IMR-90 (cell line): ENCODE data around the gene DEAF1. TPM values are rescaled to one million over a fixed set of nuclear protein-coding genes. Genes with fewer than 3 reads are reported as not detected.

ENCODE experiments used
- ATAC-seq: fragments of 200-7000 bp; cut with Tn5 transposase; 2 replicates; pipeline ENCODE4 v1.9.1; 2020; ENCODE audit warnings: low read depth, mild to moderate bottlenecking, moderate library complexity
- BruUV-seq: library from RNA; stranded (reverse); fragments of 400-500 nt; replicated peaks from 2 replicates; lab custom pipeline; 2021; lab: Mats Ljungman, UMichigan
- CTCF ChIA-PET: fragments of 300-600 bp; formaldehyde crosslinking; extraction: SDS; loops from one replicate; lab custom pipeline; 2021; ENCODE audit warnings: antibody characterized with exemption; lab: Yijun Ruan, JAX
- POLR2A ChIA-PET: fragments of 300-600 bp; sonication (Branson Sonifier 250); formaldehyde crosslinking; loops from one replicate; lab custom pipeline; 2022; ENCODE audit warnings: antibody characterized with exemption; ENCODE audit not compliant: unreplicated experiment; lab: Charles Lee
- DNase-seq: peaks from one replicate; pipeline ENCODE4 v3.0.0; 2013
- H2AFZ ChIP-seq: replicated peaks from 2 replicates; pipeline ENCODE3; 2013; ENCODE audit warnings: low read length, mild to moderate bottlenecking; ENCODE audit not compliant: poor library complexity
- H2AK5ac ChIP-seq: 2 replicates; pipeline ENCODE4 v1.6.1; 2013; ENCODE audit warnings: low read depth, low read length, inconsistent platforms
- H2AK9ac ChIP-seq: replicated peaks from 2 replicates; pipeline ENCODE3; 2013; ENCODE audit warnings: mild to moderate bottlenecking, low read depth, low read length, moderate library complexity; ENCODE audit not compliant: poor library complexity
- H2BK120ac ChIP-seq: 2 replicates; pipeline ENCODE4 v1.6.1; 2013; ENCODE audit warnings: low read depth, low read length, inconsistent platforms
- H2BK15ac ChIP-seq: 3 replicates; pipeline ENCODE4 v1.6.1; 2013; ENCODE audit warnings: low read depth, low read length, inconsistent platforms
- H2BK20ac ChIP-seq: 2 replicates; pipeline ENCODE4 v1.6.1; 2013; ENCODE audit warnings: low read depth, mild to moderate bottlenecking, inconsistent platforms, low read length, moderate library complexity
- H2BK5ac ChIP-seq: 2 replicates; pipeline ENCODE4 v1.6.1; 2013; ENCODE audit warnings: mild to moderate bottlenecking, low read depth, low read length, inconsistent platforms; ENCODE audit not compliant: poor library complexity, severe bottlenecking
- H3K14ac ChIP-seq: replicated peaks from 2 replicates; pipeline ENCODE4 v1.6.1; 2013; ENCODE audit warnings: low read depth, low read length, inconsistent platforms
- H3K18ac ChIP-seq: 2 replicates; pipeline ENCODE4 v1.6.1; 2013; ENCODE audit warnings: low read depth, low read length, control low read depth
- H3K23ac ChIP-seq: 2 replicates; pipeline ENCODE4 v1.6.1; 2013; ENCODE audit warnings: low read depth, low read length, inconsistent platforms
- H3K27ac ChIP-seq: 2 replicates; pipeline ENCODE4 v1.5.1; 2013; ENCODE audit warnings: mild to moderate bottlenecking, control low read depth, low read length; ENCODE audit not compliant: insufficient read depth
- H3K27me3 ChIP-seq: 2 replicates; pipeline ENCODE4 v1.6.1; 2013; ENCODE audit warnings: low read length; ENCODE audit not compliant: control insufficient read depth, insufficient read depth
- H3K36me3 ChIP-seq: 2 replicates; pipeline ENCODE4 v1.6.1; 2013; ENCODE audit warnings: low read length, mixed read lengths; ENCODE audit not compliant: control insufficient read depth, insufficient read depth
- H3K4ac ChIP-seq: 2 replicates; pipeline ENCODE4 v1.6.1; 2013; ENCODE audit warnings: low read depth, low read length, inconsistent platforms
- H3K4me1 ChIP-seq: 2 replicates; pipeline ENCODE4 v1.6.1; 2013; ENCODE audit warnings: low read length, mixed read lengths; ENCODE audit not compliant: control insufficient read depth, insufficient read depth
- H3K4me2 ChIP-seq: 2 replicates; pipeline ENCODE4 v1.6.1; 2013; ENCODE audit warnings: low read depth, mild to moderate bottlenecking, control low read depth, low read length, moderate library complexity
- H3K4me3 ChIP-seq: 2 replicates; pipeline ENCODE4 v1.5.1; 2013; ENCODE audit warnings: low read depth, mild to moderate bottlenecking, control low read depth, low read length, moderate library complexity; ENCODE audit not compliant: insufficient read depth
- H3K56ac ChIP-seq: 2 replicates; pipeline ENCODE4 v1.6.1; 2013; ENCODE audit warnings: low read length, inconsistent platforms; ENCODE audit not compliant: insufficient read depth; ENCODE audit errors: extremely low read depth
- H3K79me1 ChIP-seq, 2 experiments: 2 replicates each; pipeline ENCODE4 v1.6.1; 2013; ENCODE audit warnings: low read length in 2 of 2, inconsistent platforms in 1 of 2, low read depth in 1 of 2
- H3K9ac ChIP-seq: 2 replicates; pipeline ENCODE4 v1.6.1; 2013; ENCODE audit warnings: low read depth, low read length, control low read depth
- H3K9me1 ChIP-seq: 2 replicates; pipeline ENCODE4 v1.6.1; 2013; ENCODE audit warnings: low read length, inconsistent platforms; ENCODE audit not compliant: insufficient read depth
- H3K9me3 ChIP-seq: 2 replicates; pipeline ENCODE4 v1.6.1; 2013; ENCODE audit warnings: low read length; ENCODE audit not compliant: control insufficient read depth, insufficient read depth
- H4K20me1 ChIP-seq: 2 replicates; pipeline ENCODE4 v1.6.1; 2013; ENCODE audit warnings: low read length, inconsistent platforms; ENCODE audit not compliant: insufficient read depth
- H4K5ac ChIP-seq: 2 replicates; pipeline ENCODE4 v1.6.1; 2013; ENCODE audit warnings: mild to moderate bottlenecking, low read depth, low read length, control low read depth
- H4K8ac ChIP-seq, 2 experiments: 2 replicates each; pipeline ENCODE4 v1.6.1; 2013; ENCODE audit warnings: low read depth in 2 of 2, low read length in 2 of 2, control low read depth in 1 of 2, inconsistent platforms in 1 of 2
- H4K91ac ChIP-seq: 2 replicates; pipeline ENCODE4 v1.6.1; 2013; ENCODE audit warnings: low read depth, low read length, inconsistent platforms; ENCODE audit not compliant: insufficient read depth
- BHLHE40 ChIP-seq: fragments of 150-350 bp; IDR thresholded peaks from 2 replicates; pipeline ENCODE4 v1.6.1; 2016; ENCODE audit warnings: mild to moderate bottlenecking, low read depth, low read length
- CHD1 ChIP-seq: IDR thresholded peaks from 2 replicates; pipeline ENCODE4 v1.6.1; 2012; ENCODE audit warnings: low read depth, low read length, improper control_type of control experiment
- ELK1 ChIP-seq: fragments of 150-350 bp; IDR thresholded peaks from 2 replicates; pipeline ENCODE4 v1.6.1; 2016; ENCODE audit warnings: low read depth, mild to moderate bottlenecking, low read length, moderate library complexity, borderline replicate concordance
- FOS ChIP-seq: fragments of 150-350 bp; IDR thresholded peaks from 2 replicates; pipeline ENCODE4 v1.6.1; 2016; ENCODE audit warnings: low read depth, low read length
- MAFK ChIP-seq: IDR thresholded peaks from 2 replicates; pipeline ENCODE4 v1.6.1; 2012; ENCODE audit warnings: low read depth, low read length, improper control_type of control experiment
- MAZ ChIP-seq: IDR thresholded peaks from 2 replicates; pipeline ENCODE4 v1.6.1; 2012; ENCODE audit warnings: low read depth, mild to moderate bottlenecking, low read length, improper control_type of control experiment, moderate library complexity, borderline replicate concordance
- MXI1 ChIP-seq: IDR thresholded peaks from 2 replicates; pipeline ENCODE4 v1.6.1; 2012; ENCODE audit warnings: low read depth, mild to moderate bottlenecking, low read length, moderate library complexity, borderline replicate concordance
- NFE2L2 ChIP-seq: fragments of 150-350 bp; IDR thresholded peaks from 2 replicates; pipeline ENCODE4 v1.6.1; 2016; ENCODE audit warnings: low read depth, mild to moderate bottlenecking, low read length
- POLR2A ChIP-seq: IDR thresholded peaks from 2 replicates; pipeline ENCODE4 v1.6.1; 2012; ENCODE audit warnings: mild to moderate bottlenecking, low read depth, low read length
- RAD21 ChIP-seq: IDR thresholded peaks from 2 replicates; pipeline ENCODE4 v1.6.1; 2012; ENCODE audit warnings: low read length, improper control_type of control experiment
- RCOR1 ChIP-seq: IDR thresholded peaks from 2 replicates; pipeline ENCODE4 v1.6.1; 2012; ENCODE audit warnings: mild to moderate bottlenecking, low read length, improper control_type of control experiment; ENCODE audit not compliant: insufficient replicate concordance
- RFX5 ChIP-seq: IDR thresholded peaks from 2 replicates; pipeline ENCODE4 v1.8.0; 2012; ENCODE audit warnings: low read depth, mild to moderate bottlenecking, low read length, moderate library complexity
- SMC3 ChIP-seq: fragments of 150-350 bp; IDR thresholded peaks from 2 replicates; pipeline ENCODE4 v1.6.1; 2016; ENCODE audit warnings: low read depth, mild to moderate bottlenecking, antibody characterized with exemption, low read length, moderate library complexity
- WGBS, 2 experiments: methylation state at CpG; one replicate each; pipeline versions ENCODE4 v1.1.5 to v1.1.7; 2013; ENCODE audit warnings: missing lambda C conversion rate in 2 of 2; ENCODE audit not compliant: insufficient read length in 1 of 2; ENCODE audit errors: extremely low coverage in 2 of 2; 5-methylcytosine and 5-hydroxymethylcytosine counted together
- dilution Hi-C: fragments of 300-500 bp; cut with HindIII; formaldehyde crosslinking; loops from one replicate; pipeline ENCODE4 v1.14.3; 2018; ENCODE audit warnings: low sequenced_read_pairs; ENCODE audit not compliant: unreplicated experiment
- in situ Hi-C: fragments of 300-500 bp; cut with MboI; formaldehyde crosslinking; loops from 3 replicates; pipeline ENCODE4 v1.14.3; 2019; ENCODE audit warnings: low sequenced_read_pairs, inconsistent platforms, mixed read lengths
- intact Hi-C: fragments of 100-400 bp; cut with micrococcal nuclease; formaldehyde crosslinking; loops from 2 replicates; pipeline ENCODE4 v1.10.0; 2022
- polyA plus RNA-seq, 3 experiments: library from polyadenylated mRNA; depleted of rRNA; stranded (reverse); fragments of >200 nt; gene quantifications; 2 replicates each; pipeline ENCODE4 v1.2.3, GENCODE V29; 2012; ENCODE audit warnings: low replicate concordance in 1 of 3
- total RNA-seq: library from RNA; depleted of rRNA; stranded (reverse); fragments of >200 nt; gene quantifications from 2 replicates; pipeline ENCODE4 v1.2.3, GENCODE V29; 2012
- TF ChIP-seq, protein P1 (sequence below): conservative IDR thresholded peaks from 2 replicates; pipeline ENCODE4 v1.5.1; 2012; ENCODE audit warnings: mild to moderate bottlenecking, low read depth, low read length, improper control_type of control experiment
- TF ChIP-seq, protein P2 (sequence below): fragments of 150-350 bp; IDR thresholded peaks from 2 replicates; pipeline ENCODE4 v1.6.1; 2017; ENCODE audit warnings: mild to moderate bottlenecking, antibody characterized with exemption, low read length, low read depth

Gene DEAF1
- total and polyA plus RNA-seq, 2 of the 4 experiments (the other 2 are of a cell fraction): 22.9 to 31.6 TPM

GRCh38 chr11:742156-742546 is 47.1 kb upstream of the DEAF1 start:
- H3K9me1 ChIP-seq: peaks cover 6% of the 10 kb centered on the region; the same call in 1 of the 2 replicates
- no peaks in the 10 kb centered on the region for H4K20me1 ChIP-seq
- no peaks in the 10 kb centered on the region for H3K9me3 ChIP-seq
- H2BK5ac ChIP-seq: no peak overlapping the region
- 0 out of 4 replicates have a peak, but pooled peaks cover 0 to 6% of the 10 kb centered on the region in 2 experiments for H3K79me1 ChIP-seq
- no peak for DNase-seq
- no peak overlapping the region for H3K18ac ChIP-seq
- H2BK15ac ChIP-seq: no peak overlapping the region
- dilution Hi-C loops: no loop called here
- no TSS peak for BruUV-seq
- no peak overlapping the region for H3K27ac ChIP-seq
- H3K14ac ChIP-seq: no peak overlapping the region
- no peak overlapping the region for H3K4me2 ChIP-seq
- H3K23ac ChIP-seq: no peak overlapping the region
- no peak overlapping the region for H2BK20ac ChIP-seq
- H2AK9ac ChIP-seq: no peak overlapping the region
- no peak overlapping the region for H4K8ac ChIP-seq
- H2AK5ac ChIP-seq: no peak overlapping the region
- intact Hi-C loops: no loop called here
- no peak overlapping the region for H3K4me3 ChIP-seq
- H3K56ac ChIP-seq: no peak overlapping the region
- no peak for TF ChIP-seq MAZ
- TF ChIP-seq RAD21: no peak
- TF ChIP-seq ELK1: no peak
- TF ChIP-seq CHD1: no peak
- TF ChIP-seq, protein P1, sequence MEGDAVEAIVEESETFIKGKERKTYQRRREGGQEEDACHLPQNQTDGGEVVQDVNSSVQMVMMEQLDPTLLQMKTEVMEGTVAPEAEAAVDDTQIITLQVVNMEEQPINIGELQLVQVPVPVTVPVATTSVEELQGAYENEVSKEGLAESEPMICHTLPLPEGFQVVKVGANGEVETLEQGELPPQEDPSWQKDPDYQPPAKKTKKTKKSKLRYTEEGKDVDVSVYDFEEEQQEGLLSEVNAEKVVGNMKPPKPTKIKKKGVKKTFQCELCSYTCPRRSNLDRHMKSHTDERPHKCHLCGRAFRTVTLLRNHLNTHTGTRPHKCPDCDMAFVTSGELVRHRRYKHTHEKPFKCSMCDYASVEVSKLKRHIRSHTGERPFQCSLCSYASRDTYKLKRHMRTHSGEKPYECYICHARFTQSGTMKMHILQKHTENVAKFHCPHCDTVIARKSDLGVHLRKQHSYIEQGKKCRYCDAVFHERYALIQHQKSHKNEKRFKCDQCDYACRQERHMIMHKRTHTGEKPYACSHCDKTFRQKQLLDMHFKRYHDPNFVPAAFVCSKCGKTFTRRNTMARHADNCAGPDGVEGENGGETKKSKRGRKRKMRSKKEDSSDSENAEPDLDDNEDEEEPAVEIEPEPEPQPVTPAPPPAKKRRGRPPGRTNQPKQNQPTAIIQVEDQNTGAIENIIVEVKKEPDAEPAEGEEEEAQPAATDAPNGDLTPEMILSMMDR: no peak
- TF ChIP-seq SMC3: no peak
- no peak for TF ChIP-seq NFE2L2
- TF ChIP-seq MXI1: no peak
- TF ChIP-seq RCOR1: no peak
- TF ChIP-seq RFX5: no peak
- TF ChIP-seq MAFK: no peak
- TF ChIP-seq POLR2A: no peak
- TF ChIP-seq FOS: no peak
- TF ChIP-seq, protein P2, sequence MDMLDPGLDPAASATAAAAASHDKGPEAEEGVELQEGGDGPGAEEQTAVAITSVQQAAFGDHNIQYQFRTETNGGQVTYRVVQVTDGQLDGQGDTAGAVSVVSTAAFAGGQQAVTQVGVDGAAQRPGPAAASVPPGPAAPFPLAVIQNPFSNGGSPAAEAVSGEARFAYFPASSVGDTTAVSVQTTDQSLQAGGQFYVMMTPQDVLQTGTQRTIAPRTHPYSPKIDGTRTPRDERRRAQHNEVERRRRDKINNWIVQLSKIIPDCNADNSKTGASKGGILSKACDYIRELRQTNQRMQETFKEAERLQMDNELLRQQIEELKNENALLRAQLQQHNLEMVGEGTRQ: no peak
- TF ChIP-seq BHLHE40: no peak
- no peak overlapping the region for H3K4ac ChIP-seq
- ChIA-PET CTCF (no interaction called here), POLR2A (no interaction called here)
- H3K27me3 ChIP-seq: peaks cover 7% of the 10 kb centered on the region; the same call in 1 of the 2 replicates
- no peak overlapping the region for H4K5ac ChIP-seq
- H4K91ac ChIP-seq: no peak overlapping the region
- H3K9ac ChIP-seq: no peak overlapping the region
- WGBS, 2 experiments: no CpG with 5 or more reads among the region's 3 CpGs
- no peaks in the 10 kb centered on the region for H3K36me3 ChIP-seq
- H2AFZ ChIP-seq: peak overlapping the region; percentile 7
- H2BK120ac ChIP-seq: no peak overlapping the region
- no peak for ATAC-seq
- in situ Hi-C loops: no loop called here
- H3K4me1 ChIP-seq: 0 out of 2 replicates have a peak, but pooled peaks cover 1% of the 10 kb centered on the region
